ENCODE measurements around the gene ACTL8.

ACTL8 gene

GRCh38 chr1:17780916-17781315 is 25.8 kb downstream of the ACTL8 start:
- no peak for DNase-seq (ENCODE audit: low read depth)
- H3K4me3 ChIP-seq (ENCODE audit: control insufficient read depth, low read depth, low read length), result no peak overlapping the region
- TF ChIP-seq, protein P1, sequence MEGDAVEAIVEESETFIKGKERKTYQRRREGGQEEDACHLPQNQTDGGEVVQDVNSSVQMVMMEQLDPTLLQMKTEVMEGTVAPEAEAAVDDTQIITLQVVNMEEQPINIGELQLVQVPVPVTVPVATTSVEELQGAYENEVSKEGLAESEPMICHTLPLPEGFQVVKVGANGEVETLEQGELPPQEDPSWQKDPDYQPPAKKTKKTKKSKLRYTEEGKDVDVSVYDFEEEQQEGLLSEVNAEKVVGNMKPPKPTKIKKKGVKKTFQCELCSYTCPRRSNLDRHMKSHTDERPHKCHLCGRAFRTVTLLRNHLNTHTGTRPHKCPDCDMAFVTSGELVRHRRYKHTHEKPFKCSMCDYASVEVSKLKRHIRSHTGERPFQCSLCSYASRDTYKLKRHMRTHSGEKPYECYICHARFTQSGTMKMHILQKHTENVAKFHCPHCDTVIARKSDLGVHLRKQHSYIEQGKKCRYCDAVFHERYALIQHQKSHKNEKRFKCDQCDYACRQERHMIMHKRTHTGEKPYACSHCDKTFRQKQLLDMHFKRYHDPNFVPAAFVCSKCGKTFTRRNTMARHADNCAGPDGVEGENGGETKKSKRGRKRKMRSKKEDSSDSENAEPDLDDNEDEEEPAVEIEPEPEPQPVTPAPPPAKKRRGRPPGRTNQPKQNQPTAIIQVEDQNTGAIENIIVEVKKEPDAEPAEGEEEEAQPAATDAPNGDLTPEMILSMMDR (IDR thresholded peaks at IDR 0.05; ENCODE audit: control insufficient read depth, insufficient read depth, low read depth, low read length, missing control alignments), result no peak

- no peak overlapping the region for H3K4me3 ChIP-seq (ENCODE audit: control insufficient read depth, low read depth, low read length)
- TF ChIP-seq, protein P1 (IDR thresholded peaks at IDR 0.05; ENCODE audit: control insufficient read depth, insufficient read depth, low read depth, low read length, missing control alignments), result no peak
- DNase-seq (ENCODE audit: low read depth), result no peak
Observed at GRCh38 chr1:17789926-17790325, 34.8 kb downstream of the ACTL8 start.

DNA sequence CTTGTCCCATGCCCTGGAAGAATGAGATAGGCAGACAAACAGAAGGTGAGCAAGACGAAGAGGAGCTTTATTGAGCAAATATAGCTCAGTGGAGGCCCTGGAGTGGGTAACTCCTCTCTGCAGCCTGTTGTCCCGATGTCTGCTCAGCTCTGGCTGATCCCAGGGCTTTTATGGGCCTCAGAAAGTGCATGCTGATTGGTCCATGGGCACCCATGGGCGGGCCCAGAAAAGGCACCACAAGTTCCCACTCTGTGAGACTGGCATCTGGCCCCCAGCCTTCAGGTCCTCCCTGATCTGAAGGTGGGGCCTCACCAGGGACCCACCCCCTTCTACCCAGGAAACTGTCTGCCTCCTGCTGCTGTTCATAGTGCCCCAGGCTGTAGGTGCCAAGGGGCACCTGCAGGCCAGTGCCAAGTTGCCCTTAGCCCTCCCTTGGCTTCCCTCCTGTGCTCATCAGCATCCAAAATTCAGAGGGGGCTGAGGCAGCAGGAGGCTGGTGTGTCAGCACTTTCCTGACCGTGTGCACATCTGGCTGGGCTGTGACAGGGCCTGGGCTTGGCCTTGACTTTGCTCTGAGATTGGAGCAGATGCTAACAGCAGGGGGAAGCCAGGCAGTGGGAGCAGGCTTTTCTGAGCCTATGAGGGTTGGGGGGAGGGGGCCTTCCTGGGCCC is 35.4 kb downstream of the ACTL8 start:
- DNase-seq (ENCODE audit: low read depth), result no peak
- TF ChIP-seq, protein P1 (IDR thresholded peaks at IDR 0.05; ENCODE audit: control insufficient read depth, insufficient read depth, low read depth, low read length, missing control alignments), result no peak
- no peak overlapping the region for H3K4me3 ChIP-seq (ENCODE audit: control insufficient read depth, low read depth, low read length)

- no peak for DNase-seq (ENCODE audit: low read depth)
- no peak overlapping the region for H3K4me3 ChIP-seq (ENCODE audit: control insufficient read depth, low read depth, low read length)
- TF ChIP-seq, protein P1 (IDR thresholded peaks at IDR 0.05; ENCODE audit: control insufficient read depth, insufficient read depth, low read depth, low read length, missing control alignments), result no peak
Observed at GRCh38 chr1:17791055-17791390, 35.9 kb downstream of the ACTL8 start.

GRCh38 chr1:17791480-17791879 is 36.3 kb downstream of the ACTL8 start:
- TF ChIP-seq, protein P1 (IDR thresholded peaks at IDR 0.05; ENCODE audit: control insufficient read depth, insufficient read depth, low read depth, low read length, missing control alignments), result no peak
- DNase-seq (ENCODE audit: low read depth), result no peak
- H3K4me3 ChIP-seq (ENCODE audit: control insufficient read depth, low read depth, low read length), result no peak overlapping the region

DNA sequence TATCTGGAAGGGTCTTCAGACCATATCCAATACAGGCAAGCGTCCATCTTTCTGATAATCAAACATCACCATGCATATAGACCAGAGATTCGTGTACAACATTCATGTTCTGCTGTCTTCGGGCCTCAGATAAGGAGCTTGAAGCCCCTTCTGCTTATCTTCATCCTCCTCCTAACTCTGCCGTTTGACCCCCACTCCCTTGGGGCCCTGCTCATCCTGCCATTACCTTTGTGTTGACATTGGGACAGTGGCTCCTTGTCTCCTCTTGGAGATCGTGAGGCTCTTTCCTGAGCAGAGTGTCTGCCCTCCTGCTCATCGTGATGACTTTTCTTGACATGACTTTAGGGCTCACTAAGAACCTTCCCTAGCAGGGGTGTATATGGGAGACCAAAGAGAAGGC is 37.3 kb downstream of the ACTL8 start:
- TF ChIP-seq, protein P1 (IDR thresholded peaks at IDR 0.05; ENCODE audit: control insufficient read depth, insufficient read depth, low read depth, low read length, missing control alignments), result no peak
- DNase-seq (ENCODE audit: low read depth), result no peak
- H3K4me3 ChIP-seq (ENCODE audit: control insufficient read depth, low read depth, low read length), result no peak overlapping the region

All from AG09309 (cell line).